ENCODE data around the gene VSIR. TPM values are rescaled to one million over a fixed set of nuclear protein-coding genes. Genes with fewer than 3 reads are reported as not detected.

Gene VSIR
- total and polyA plus RNA-seq, 2 donors (not counting 1 experiment from before 2014, with no cell fraction given): 40.5 to 61.2 TPM

- no peaks in the 10 kb centered on the region for H4K20me1 ChIP-seq (ENCODE audit: control insufficient read depth, insufficient read depth, low read length, poor library complexity, severe bottlenecking)
- H3K27ac ChIP-seq (ENCODE audit: low read length in 2 of 2): peak overlapping the region; percentile 77 to 82
- peak overlapping the region; percentile 72 for H2AFZ ChIP-seq (ENCODE audit: insufficient read depth, low read depth, low read length, poor library complexity, severe bottlenecking)
- peak overlapping the region; percentile 35 for H3K9ac ChIP-seq (ENCODE audit: low read length)
- H3K79me2 ChIP-seq (ENCODE audit: control insufficient read depth, insufficient read depth, low read length): no peaks in the 10 kb centered on the region
- peak overlapping the region; percentile 72 for H3K4me2 ChIP-seq (replicated peaks; ENCODE audit: low read depth, low read length, poor library complexity, severe bottlenecking)
- Mint-ChIP-seq H3K27me3 (no peaks in the 10 kb centered on the region), H3K9me3 (ENCODE audit: insufficient read depth) (no peaks in the 10 kb centered on the region), H3K4me1 (peaks cover 75% of the 10 kb centered on the region), H3K27ac (peak overlapping the region; percentile 93), H3K4me3 (peak overlapping the region; percentile 45)
- no peak for TF ChIP-seq CTCF (IDR thresholded peaks at IDR 0.05)
- TF ChIP-seq EZH2 (IDR thresholded peaks at IDR 0.05; ENCODE audit: borderline replicate concordance, insufficient read depth, low read depth, low read length, poor library complexity, severe bottlenecking): no peak
- H3K36me3 ChIP-seq (replicated peaks in 1 of 2; ENCODE audit: control extremely low read depth in 1 of 2, control insufficient read depth in 1 of 2, extremely low read depth in 1 of 2, insufficient read depth in 2 of 2, low read length in 1 of 2): no peaks in the 10 kb centered on the region
- peak; percentile 52 for DNase-seq
- ATAC-seq (ENCODE audit: low read depth): peak; percentile 76
- H3K4me3 ChIP-seq (ENCODE audit: control extremely low read depth in 1 of 5, extremely low read depth in 1 of 5, insufficient read depth in 1 of 5, low read depth in 2 of 5, low read length in 4 of 5): peak overlapping the region in 1 of 5 experiments; percentile 10
- intact Hi-C loops (cut with micrococcal nuclease): loop anchor here (1.0 kb wide), 1 partner anchor 9 kb away; no protein-coding TSS in a partner anchor
- ChIA-PET POLR2A (interaction anchor here (2.0 kb wide), 1 partner anchor 12 kb away, joined by 6 read pairs; no protein-coding TSS in a partner anchor), CTCF (interaction anchor here (1.0 to 1.7 kb wide), 2 partner anchors 13 to 37 kb away, joined by 6 to 8 read pairs; partner anchors contain the start of gene VSIR)
- peaks cover 0 to 3% (median 0%) of the 10 kb centered on the region in 3 donors for H3K9me3 ChIP-seq (ENCODE audit: control extremely low read depth in 1 of 3, control insufficient read depth in 2 of 3, insufficient read depth in 1 of 3, low read length in 2 of 3)
- H3K27me3 ChIP-seq (replicated peaks in 1 of 4; ENCODE audit: control extremely low read depth in 1 of 4, control insufficient read depth in 3 of 4, insufficient read depth in 4 of 4, low read length in 3 of 4): no peaks in the 10 kb centered on the region
- peaks cover 41 to 63% of the 10 kb centered on the region in 2 donors for H3K4me1 ChIP-seq (ENCODE audit: control insufficient read depth in 2 of 2, insufficient read depth in 2 of 2, low read length in 2 of 2)
- 15% methylated on average over 9 of the region's 16 CpGs for whole genome bisulfite sequencing (ENCODE audit: insufficient coverage)
Observed at GRCh38 chr10:71735709-71736569, 37.4 kb downstream of the VSIR start.
